Body of pancreas (tissue), 4 donors: ENCODE measurements around the gene OR2A12.

Experiments used
- CTCF ChIP-seq, 7 experiments: fragments of 450-650 bp in 4 of 7; fragments of 200-600 bp in 3 of 7; sonication (generic) in 3 of 7; IDR thresholded peaks; one replicate each; pipeline ENCODE4 v1.5.1; 2016 to 2019; ENCODE audit warnings: antibody characterized with exemption in 7 of 7
- POLR2A ChIP-seq, 3 donors: fragments of 450-650 bp; IDR thresholded peaks; one replicate each; pipeline ENCODE4 v1.6.1; 2016; ENCODE audit warnings: antibody characterized with exemption in 3 of 3, mild to moderate bottlenecking in 2 of 3

- TF ChIP-seq POLR2A (IDR thresholded peaks at IDR 0.05) (no peak), CTCF (IDR thresholded peaks at IDR 0.05) (no peak)
These were observed 28.1 kb upstream of the OR2A12 start for GRCh38 chr7:144057954-144058353.
